ENCODE results near the gene EYA4.

EYA4 gene

DNA sequence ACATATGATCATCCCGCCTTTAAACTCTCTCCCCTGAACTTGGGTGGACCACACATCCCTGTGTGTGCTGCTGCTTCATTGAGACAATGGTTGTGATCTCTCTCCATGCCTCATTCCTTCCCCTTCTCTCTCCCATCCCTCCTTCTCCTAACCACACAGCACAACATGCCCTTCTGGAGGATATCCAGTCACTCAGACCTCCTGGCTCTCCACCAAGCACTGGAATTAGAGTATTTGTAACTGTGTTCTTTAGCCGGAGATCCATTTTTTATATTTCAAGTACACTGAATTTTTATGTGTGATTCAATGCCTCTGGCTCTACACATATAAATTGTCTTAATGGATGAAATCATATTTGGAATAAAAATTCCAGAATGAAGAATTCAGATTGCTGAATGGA, 287.4 kb downstream of the EYA4 start:
- no peak overlapping the region for H3K4me3 ChIP-seq
- DNase-seq (ENCODE audit: low read depth, low spot score): no peak
- no peak overlapping the region for H3K27ac ChIP-seq
- H3K9ac ChIP-seq (ENCODE audit: insufficient read length): no peak overlapping the region
- H3K36me3 ChIP-seq (ENCODE audit: insufficient read depth, low read length): no peaks in the 10 kb centered on the region
- no peaks in the 10 kb centered on the region for H3K9me3 ChIP-seq (ENCODE audit: low read depth, low read length)
- TF ChIP-seq POLR2AphosphoS5 (IDR thresholded peaks at IDR 0.05; ENCODE audit: borderline replicate concordance, low read depth, low read length) (no peak), EZH2 (IDR thresholded peaks at IDR 0.05) (no peak), FOXP2 (optimal IDR thresholded peaks at IDR 0.05; ENCODE audit: control extremely low read depth, extremely low read length, insufficient read depth) (no peak)

DNA sequence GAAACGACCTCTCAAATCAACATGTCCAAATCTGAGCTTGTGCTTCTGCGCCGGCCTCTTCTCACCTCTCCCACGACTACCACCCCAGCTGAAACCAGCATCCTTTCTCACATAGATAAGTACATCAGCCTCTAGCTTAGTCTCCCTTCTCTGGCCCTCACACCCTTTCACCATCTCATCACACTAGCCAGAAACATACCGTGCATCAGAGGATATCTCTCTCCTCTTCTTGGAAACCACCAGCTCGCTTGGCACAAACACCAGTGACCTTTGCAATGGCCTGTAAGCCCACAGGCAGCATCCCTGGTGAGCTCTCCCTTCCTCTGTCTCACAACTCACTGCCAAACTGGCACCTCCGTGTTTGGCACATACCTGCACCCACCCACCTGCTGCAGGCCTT, 291.8 kb downstream of the EYA4 start:
- TF ChIP-seq POLR2AphosphoS5 (IDR thresholded peaks at IDR 0.05; ENCODE audit: borderline replicate concordance, low read depth, low read length) (no peak), FOXP2 (optimal IDR thresholded peaks at IDR 0.05; ENCODE audit: control extremely low read depth, extremely low read length, insufficient read depth) (no peak), EZH2 (IDR thresholded peaks at IDR 0.05) (no peak)
- no peak overlapping the region for H3K27ac ChIP-seq
- no peaks in the 10 kb centered on the region for H3K36me3 ChIP-seq (ENCODE audit: insufficient read depth, low read length)
- no peak for DNase-seq (ENCODE audit: low read depth, low spot score)
- H3K4me3 ChIP-seq: no peak overlapping the region
- no peaks in the 10 kb centered on the region for H3K9me3 ChIP-seq (ENCODE audit: low read depth, low read length)
- no peak overlapping the region for H3K9ac ChIP-seq (ENCODE audit: insufficient read length)

DNA sequence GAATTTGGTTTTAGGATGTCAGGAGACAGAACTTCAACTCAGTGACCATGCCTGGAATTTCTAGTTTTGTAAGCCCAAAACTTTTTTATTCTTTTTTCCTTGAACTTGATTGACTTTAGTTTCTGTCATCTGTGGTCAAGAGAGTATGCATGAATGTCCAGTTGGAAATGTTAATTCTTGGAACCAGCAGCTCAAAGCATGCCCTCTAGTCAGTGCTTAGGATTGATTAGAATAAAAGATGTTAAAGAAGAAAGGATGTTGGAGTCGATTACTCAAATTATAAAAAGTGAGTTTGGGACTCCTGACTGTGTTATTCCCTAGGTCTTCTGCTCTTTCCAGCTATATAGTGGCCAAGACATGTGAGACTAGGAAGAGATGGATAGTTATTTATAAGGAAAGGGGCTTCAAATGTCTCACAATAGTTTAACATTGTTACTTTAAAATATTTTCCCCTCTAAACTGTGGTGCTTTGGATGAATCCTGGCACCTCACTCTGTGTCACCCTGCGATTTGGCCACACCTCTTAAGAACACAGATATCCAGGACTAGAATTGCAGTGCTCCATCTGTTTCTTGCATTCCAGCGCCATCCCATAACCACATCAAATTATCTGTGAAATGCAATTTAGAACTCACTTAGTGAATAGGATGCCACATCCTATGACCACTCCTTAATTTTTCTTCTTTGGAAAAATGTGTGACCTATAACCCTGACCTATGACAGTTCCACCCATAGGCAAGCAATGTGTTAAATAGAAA, 298.5 kb downstream of the EYA4 start:
- H3K9ac ChIP-seq (ENCODE audit: insufficient read length): no peak overlapping the region
- DNase-seq (ENCODE audit: low read depth, low spot score): no peak

DNA sequence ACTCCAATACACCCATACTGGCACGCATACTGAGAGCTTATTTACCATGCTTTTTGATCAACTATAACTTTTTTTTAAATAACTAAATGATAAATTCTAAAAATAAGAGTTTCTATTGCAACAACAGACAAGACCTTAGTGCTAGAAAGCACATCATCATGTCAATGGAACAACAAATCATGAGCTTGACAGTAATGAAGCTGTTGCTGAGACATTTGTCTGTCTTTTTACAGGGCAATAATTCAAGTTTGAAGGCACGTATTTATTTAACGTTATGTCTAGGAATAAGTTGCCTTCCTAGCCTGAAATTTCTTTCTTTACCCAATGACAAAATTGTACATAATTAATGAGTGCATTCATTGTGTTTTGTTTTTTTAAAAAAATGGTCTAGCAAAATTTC, 299.2 kb downstream of the EYA4 start:
- no peak overlapping the region for H3K9ac ChIP-seq (ENCODE audit: insufficient read length)
- H3K36me3 ChIP-seq (ENCODE audit: insufficient read depth, low read length): no peaks in the 10 kb centered on the region
- DNase-seq (ENCODE audit: low read depth, low spot score): no peak
- H3K9me3 ChIP-seq (ENCODE audit: low read depth, low read length): no peaks in the 10 kb centered on the region
- no peak overlapping the region for H3K4me3 ChIP-seq
- H3K27ac ChIP-seq: no peak overlapping the region
- TF ChIP-seq EZH2 (IDR thresholded peaks at IDR 0.05) (no peak), POLR2AphosphoS5 (IDR thresholded peaks at IDR 0.05; ENCODE audit: borderline replicate concordance, low read depth, low read length) (no peak), FOXP2 (optimal IDR thresholded peaks at IDR 0.05; ENCODE audit: control extremely low read depth, extremely low read length, insufficient read depth) (no peak)

More for the DNA sequence above, 298.5 kb downstream of the EYA4 start:
- no peaks in the 10 kb centered on the region for H3K9me3 ChIP-seq (ENCODE audit: low read depth, low read length)
- H3K4me3 ChIP-seq: no peak overlapping the region
- H3K36me3 ChIP-seq (ENCODE audit: insufficient read depth, low read length): no peaks in the 10 kb centered on the region
- TF ChIP-seq POLR2AphosphoS5 (IDR thresholded peaks at IDR 0.05; ENCODE audit: borderline replicate concordance, low read depth, low read length) (no peak), EZH2 (IDR thresholded peaks at IDR 0.05) (no peak), FOXP2 (optimal IDR thresholded peaks at IDR 0.05; ENCODE audit: control extremely low read depth, extremely low read length, insufficient read depth) (no peak)
- H3K27ac ChIP-seq: no peak overlapping the region

DNA sequence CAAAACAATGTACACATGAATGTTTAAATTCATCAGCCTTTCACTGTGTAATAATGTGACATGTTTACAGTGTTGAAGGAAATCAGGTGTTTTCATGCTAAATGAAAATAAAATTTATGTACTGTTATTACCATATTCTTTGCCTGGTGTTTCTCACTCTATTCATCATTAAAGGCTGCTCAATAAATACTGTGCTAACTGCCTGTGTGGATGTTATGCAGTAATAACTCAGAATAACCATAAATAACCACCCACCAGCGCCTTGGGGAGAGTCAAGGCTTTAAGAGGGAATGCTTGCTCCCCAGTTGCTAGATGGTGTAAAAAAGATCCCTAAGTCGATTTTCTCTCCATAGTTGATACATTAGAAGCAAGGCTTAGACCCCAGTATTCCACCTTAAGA, 299.9 kb downstream of the EYA4 start:
- no peaks in the 10 kb centered on the region for H3K36me3 ChIP-seq (ENCODE audit: insufficient read depth, low read length)
- no peak for DNase-seq (ENCODE audit: low read depth, low spot score)
- no peak overlapping the region for H3K27ac ChIP-seq
- TF ChIP-seq FOXP2 (optimal IDR thresholded peaks at IDR 0.05; ENCODE audit: control extremely low read depth, extremely low read length, insufficient read depth): no peak
- no peaks in the 10 kb centered on the region for H3K9me3 ChIP-seq (ENCODE audit: low read depth, low read length)
- no peak overlapping the region for H3K9ac ChIP-seq (ENCODE audit: insufficient read length)
- H3K4me3 ChIP-seq: no peak overlapping the region

DNA sequence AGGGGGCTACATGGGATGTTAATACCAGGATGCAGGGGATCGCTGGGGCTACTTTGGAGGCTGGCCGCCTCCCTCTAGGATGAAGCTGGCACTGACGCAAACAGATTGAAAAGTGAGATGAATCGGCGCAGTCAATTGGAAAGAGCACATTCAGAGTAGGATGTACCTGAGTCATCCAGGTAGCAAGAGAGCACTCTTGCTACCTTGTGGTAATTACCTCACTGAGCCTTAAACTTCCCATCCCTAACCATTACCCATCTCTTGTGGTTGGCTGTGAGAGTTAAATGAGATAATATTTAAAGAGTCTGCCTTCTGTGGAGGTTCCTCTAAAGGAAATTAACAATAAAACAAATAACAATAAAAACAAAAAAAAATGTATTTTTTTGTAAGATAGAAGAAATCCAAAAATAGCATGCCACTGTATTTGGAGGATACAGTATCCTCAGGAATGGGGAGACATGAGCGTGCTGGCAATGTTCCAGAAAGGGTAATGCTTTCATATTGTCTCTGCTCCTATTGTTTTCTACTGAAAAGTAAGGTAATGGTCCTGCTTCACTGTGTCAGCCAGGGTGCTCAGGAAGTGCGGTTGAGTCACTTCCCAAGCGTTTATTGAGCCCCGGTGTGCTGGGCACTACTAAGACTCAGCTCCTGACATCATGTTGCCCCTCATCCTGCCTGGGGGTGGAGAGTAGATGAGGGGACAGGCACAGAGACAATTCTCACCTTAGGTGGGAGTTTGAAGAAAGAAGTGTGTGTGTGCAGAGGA, 301.1 kb downstream of the EYA4 start:
- DNase-seq (ENCODE audit: low read depth, low spot score): no peak
- H3K27ac ChIP-seq: no peak overlapping the region
- TF ChIP-seq POLR2AphosphoS5 (IDR thresholded peaks at IDR 0.05; ENCODE audit: borderline replicate concordance, low read depth, low read length) (no peak), FOXP2 (optimal IDR thresholded peaks at IDR 0.05; ENCODE audit: control extremely low read depth, extremely low read length, insufficient read depth) (no peak), EZH2 (IDR thresholded peaks at IDR 0.05) (no peak)

DNA sequence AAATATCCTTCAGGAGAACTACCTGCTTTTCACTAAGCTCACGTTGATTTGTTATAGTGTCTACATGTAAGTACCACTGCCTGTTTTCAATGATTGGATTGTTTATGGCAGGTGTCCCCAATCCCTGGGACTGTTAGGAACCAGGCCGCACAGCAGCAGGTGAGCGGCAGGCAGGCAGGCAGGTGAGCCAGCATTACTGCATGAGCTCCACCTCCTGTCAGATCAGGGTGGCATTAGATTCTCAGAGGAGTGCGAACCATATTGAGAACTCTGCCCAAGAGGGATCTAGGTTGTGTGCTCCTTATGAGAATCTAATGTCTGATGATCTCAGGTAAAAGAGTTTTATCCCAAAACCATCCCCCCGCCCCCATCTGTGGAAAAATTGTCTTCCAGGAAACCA, 303.3 kb downstream of the EYA4 start:
- Histone ChIP-seq H3K9me3 (ENCODE audit: low read depth, low read length) (no peaks in the 10 kb centered on the region), H3K36me3 (ENCODE audit: insufficient read depth, low read length) (no peaks in the 10 kb centered on the region), H3K27ac (no peak overlapping the region), H3K4me3 (no peak overlapping the region), H3K9ac (ENCODE audit: insufficient read length) (no peak overlapping the region)
- TF ChIP-seq POLR2AphosphoS5 (IDR thresholded peaks at IDR 0.05; ENCODE audit: borderline replicate concordance, low read depth, low read length): no peak
- TF ChIP-seq EZH2 (IDR thresholded peaks at IDR 0.05): no peak
- TF ChIP-seq FOXP2 (optimal IDR thresholded peaks at IDR 0.05; ENCODE audit: control extremely low read depth, extremely low read length, insufficient read depth): no peak
- no peak for DNase-seq (ENCODE audit: low read depth, low spot score)

More for the DNA sequence above, 301.1 kb downstream of the EYA4 start:
- Histone ChIP-seq H3K36me3 (ENCODE audit: insufficient read depth, low read length) (no peaks in the 10 kb centered on the region), H3K9ac (ENCODE audit: insufficient read length) (no peak overlapping the region), H3K4me3 (no peak overlapping the region), H3K9me3 (ENCODE audit: low read depth, low read length) (no peaks in the 10 kb centered on the region)

DNA sequence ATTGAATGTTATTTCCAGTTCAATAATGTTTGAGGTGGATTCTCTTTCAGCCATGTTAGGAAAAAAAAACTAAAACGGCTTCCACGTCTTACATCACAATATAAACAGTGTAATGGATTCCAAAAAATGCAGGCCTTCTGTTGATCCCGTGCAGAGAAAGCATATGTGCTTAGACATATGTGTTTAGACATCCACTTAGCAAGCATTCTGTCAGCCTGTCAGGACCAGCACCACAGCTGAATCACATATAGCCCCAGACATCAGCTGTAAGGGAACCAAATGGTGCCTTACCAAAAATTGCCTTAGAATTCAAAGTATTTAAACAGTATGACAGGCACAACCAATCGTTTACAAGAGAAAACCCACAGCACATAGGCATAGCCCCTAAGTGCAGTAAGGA, 304.9 kb downstream of the EYA4 start:
- no peaks in the 10 kb centered on the region for H3K9me3 ChIP-seq (ENCODE audit: low read depth, low read length)
- no peak overlapping the region for H3K4me3 ChIP-seq
- TF ChIP-seq EZH2 (IDR thresholded peaks at IDR 0.05) (no peak), POLR2AphosphoS5 (IDR thresholded peaks at IDR 0.05; ENCODE audit: borderline replicate concordance, low read depth, low read length) (no peak), FOXP2 (optimal IDR thresholded peaks at IDR 0.05; ENCODE audit: control extremely low read depth, extremely low read length, insufficient read depth) (no peak)
- H3K9ac ChIP-seq (ENCODE audit: insufficient read length): no peak overlapping the region
- H3K36me3 ChIP-seq (ENCODE audit: insufficient read depth, low read length): no peaks in the 10 kb centered on the region
- H3K27ac ChIP-seq: no peak overlapping the region
- no peak for DNase-seq (ENCODE audit: low read depth, low spot score)

Data from SK-N-MC (cell line).